ENCODE measurements around the gene ANXA1.

- no peak for TF ChIP-seq CTCF (conservative IDR thresholded peaks at IDR 0.05; ENCODE audit: low read length)
- no peak for TF ChIP-seq EZH2phosphoT487 (IDR thresholded peaks at IDR 0.05; ENCODE audit: borderline replicate concordance, low read depth, low read length)
Measured at GRCh38 chr9:73141282-73141681, 10.4 kb upstream of the ANXA1 start.
